GM21528 (cell line): ENCODE data around the gene METAP1D.

Experiments used
- ATAC-seq: cut with Tn5 transposase; IDR thresholded peaks from one replicate; pipeline ENCODE4 v1.9.1; 2021; ENCODE audit warnings: mild to moderate bottlenecking, moderate library complexity; ENCODE audit not compliant: unreplicated experiment, low FRiP score

METAP1D gene

GRCh38 chr2:172089005-172089504 lies 89.3 kb downstream of the METAP1D start:
- no peak for ATAC-seq

- no peak for ATAC-seq
Observed at GRCh38 chr2:172089633-172090032, 89.9 kb downstream of the METAP1D start.

DNA sequence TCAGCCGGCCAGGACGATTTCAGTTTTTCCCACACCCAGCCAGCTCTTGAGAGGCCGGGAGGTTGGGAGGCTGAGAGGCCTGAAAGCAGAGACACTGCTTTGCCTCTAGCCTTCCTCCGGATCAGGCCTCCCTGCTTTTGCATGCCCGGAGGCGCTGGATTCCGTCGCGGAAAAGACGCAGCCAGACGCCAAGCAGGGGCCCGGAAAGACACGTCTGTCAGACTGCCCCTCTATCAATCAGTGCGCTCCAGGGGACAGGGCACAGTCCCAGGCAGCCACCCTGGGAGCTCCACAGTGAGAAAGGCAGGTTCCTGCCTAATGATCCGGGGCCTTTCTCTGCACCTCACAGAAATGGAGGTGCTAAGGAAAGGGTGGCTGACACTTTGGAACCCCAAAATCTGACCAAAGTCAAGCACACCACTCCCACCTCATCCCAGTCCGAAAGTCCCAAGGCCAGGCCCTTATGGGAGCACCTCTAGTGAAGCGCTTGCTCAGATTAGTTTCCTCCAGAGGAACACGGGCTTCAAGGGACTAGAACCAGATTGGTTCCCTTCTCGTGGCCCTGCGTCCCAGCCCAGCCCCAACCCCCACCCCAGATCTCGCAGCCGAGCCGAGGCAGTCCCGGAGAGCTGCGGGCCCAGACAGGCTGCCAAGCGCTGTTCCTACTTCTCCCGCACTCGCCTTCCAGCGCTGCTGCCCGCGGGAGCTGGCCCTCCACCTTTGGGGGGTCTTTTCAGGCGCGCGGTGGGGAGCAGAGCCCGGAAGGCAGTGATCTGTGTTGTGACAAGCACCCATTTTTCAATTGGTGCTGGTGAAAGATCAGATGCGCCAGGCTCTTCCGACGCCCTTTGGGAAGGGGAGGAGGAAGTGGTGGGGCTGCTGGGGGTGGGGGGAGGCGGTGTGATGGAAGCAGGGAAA lies 90.5 kb downstream of the METAP1D start:
- no peak for ATAC-seq

DNA sequence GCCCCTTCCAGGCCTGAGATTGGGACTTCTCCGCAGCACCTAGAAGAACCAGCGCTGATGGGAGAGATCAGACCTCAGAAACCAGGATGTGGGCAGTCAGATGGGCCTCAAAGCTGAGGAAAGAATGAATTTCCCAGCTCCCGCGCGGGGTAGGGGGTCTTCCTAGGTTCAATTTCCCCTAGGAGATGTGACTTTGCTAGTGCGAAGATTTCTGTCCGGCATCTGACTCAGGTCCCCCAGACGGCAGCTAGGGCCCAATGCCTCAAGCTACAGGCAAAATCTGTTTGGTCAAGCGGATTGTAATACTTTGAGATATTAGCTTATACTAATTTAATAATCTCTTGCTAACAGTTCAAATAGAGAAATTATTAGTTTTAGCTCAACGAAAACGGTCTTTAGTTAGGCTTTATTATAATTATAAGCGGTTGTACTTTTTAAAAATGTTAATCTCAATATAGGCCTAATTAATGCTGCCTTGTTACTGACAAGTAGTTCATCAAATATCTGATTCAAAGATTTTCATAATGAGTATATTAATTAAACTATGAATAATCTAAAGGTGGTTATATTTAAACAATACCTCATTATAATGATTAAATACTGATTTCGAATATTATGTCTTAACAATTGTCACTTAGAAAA lies 91.4 kb downstream of the METAP1D start:
- ATAC-seq, result no peak

DNA sequence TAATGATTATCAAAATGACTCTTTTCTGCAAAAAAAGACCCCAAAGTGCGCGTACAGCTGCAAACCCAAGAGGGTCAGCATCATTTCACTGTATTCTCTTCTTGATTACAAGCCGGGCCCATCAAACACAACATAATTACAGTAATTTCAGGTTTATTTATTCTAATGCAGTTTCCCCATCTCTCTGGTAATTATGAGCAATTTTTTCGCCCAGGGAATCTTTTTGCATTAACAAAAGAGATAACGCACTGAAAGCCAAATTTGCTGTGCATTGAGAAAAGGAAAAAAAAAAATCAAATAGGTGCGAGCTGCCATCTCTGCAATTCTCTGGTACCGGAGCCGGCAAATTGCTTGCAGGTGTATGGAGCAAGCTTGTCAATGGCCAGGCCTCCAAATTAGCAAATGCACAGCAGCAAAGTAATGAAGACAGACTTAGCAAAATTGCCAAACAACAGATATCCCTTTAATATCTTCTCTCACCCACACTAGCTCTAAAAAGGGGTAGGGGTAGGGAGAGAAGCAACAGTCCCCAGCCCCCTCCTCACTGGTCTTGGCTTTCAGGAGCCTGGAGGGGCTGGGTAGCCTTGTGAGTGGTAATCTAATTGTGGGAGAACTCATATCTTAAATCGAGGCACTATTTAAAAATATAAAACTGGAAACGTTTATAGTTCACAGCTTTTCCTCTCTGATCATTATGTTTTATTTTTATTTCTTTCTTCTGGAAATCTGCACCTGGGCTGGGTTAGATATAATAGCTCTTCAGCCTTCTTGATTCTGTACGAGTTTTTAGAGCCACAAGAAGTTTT lies 92.2 kb downstream of the METAP1D start:
- ATAC-seq, result no peak

- ATAC-seq, result no peak
Observed at GRCh38 chr2:172092716-172093415, 93.1 kb downstream of the METAP1D start.

DNA sequence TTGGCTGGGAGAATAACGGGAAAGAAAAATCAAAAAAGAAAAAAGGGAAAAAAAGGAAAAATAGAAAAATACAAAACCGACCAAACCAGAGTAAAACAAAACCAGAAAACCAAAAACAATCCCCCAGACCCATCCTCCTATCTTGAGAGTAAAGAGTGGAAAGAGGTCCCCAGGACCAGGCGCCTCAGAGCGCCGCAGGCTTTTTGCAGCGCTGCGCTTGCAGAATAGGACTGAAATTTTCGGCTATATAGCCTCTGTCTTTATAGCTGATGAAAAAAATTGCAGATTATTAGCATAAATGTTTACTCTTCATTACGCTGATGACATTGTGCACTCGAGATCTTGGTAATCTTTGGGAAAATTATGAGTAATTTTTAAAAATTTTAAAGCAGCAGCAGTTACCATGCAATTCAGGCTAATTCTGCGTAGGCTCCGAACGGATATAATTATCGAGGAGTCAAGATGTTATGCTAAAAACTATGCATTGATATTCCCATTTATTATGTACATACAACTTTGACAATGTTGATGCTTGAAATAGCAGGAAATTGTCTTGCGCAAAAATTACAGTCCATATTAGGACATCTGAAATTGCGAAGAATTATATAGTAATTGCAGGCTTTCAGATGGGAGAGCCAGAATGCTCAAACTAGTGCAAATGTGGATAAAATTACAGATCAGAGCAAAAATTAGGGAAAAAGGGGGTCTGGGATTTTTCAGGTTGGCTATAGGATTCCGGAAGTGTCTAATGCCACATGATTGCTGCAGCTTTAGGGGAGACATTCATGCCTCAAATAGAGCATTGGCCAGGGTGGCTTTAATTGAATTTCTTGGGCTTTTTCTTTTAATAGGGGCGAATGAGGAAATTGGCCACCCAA lies 93.9 kb downstream of the METAP1D start:
- ATAC-seq, result no peak

GRCh38 chr2:172094294-172095145 lies 94.8 kb downstream of the METAP1D start:
- ATAC-seq, result no peak

- ATAC-seq, result no peak
Observed at GRCh38 chr2:172095146-172095904, 95.6 kb downstream of the METAP1D start.

DNA sequence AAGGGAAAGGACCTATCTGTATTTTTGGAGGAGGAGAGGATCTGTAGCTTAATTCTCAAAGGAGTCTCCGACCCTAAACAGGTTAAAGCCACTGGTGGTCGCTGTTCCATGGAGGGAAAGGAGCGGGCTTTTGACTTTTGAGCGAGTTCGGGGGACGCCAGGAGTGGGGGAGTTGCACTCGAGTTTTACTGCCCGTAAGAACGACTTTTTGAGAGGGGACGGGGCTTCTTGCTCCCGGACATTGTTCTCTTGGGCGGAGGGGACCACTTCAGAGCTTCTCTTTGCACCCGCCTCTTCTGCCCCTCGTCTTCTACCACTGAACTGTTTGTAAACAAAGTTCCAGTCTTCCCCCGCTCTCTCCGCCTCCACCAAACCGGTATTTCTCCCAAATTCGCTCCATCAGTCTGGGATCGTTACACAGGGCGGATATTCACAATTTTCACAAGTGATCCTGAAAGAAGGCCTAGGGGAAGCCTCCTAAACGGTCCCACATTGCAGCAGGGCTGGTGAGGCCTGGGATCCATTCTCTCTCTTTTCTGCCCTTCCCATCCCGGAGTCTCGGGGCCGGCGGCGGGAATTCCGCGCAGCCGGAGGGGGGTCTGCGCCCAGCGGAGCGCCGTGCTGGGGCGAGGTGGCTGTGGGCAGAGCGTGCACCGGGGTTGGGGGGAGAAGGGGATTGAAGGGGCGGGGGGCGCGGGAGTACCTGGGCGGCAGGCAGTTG lies 96.3 kb downstream of the METAP1D start:
- no peak for ATAC-seq

- no peak for ATAC-seq
Observed at GRCh38 chr2:172096626-172097547, 97.1 kb downstream of the METAP1D start.

GRCh38 chr2:172097557-172098131 lies 97.9 kb downstream of the METAP1D start:
- ATAC-seq, result no peak

- no peak for ATAC-seq
Observed at GRCh38 chr2:172098287-172098649, 98.5 kb downstream of the METAP1D start.

- ATAC-seq, result no peak
Observed at GRCh38 chr2:172098650-172099471, 99.1 kb downstream of the METAP1D start.
